ENCODE results near the gene SLCO1A2. TPM values are rescaled to one million over a fixed set of nuclear protein-coding genes. Genes with fewer than 3 reads are reported as not detected.

The SLCO1A2 gene
- total and polyA plus RNA-seq, 8 donors: 0.03 to 0.51 (median 0.24) TPM; not detected in 1

GRCh38 chr12:21223930-21224329, 110.8 kb downstream of the SLCO1A2 start:
- H3K9me3 ChIP-seq: no peaks in the 10 kb centered on the region
- no peak overlapping the region for H3K27ac ChIP-seq
- TF ChIP-seq CTCF (IDR thresholded peaks at IDR 0.05): no peak
- DNase-seq (no peak), ATAC-seq (no peak)
- no peaks in the 10 kb centered on the region for H3K27me3 ChIP-seq
- no peaks in the 10 kb centered on the region for H3K4me1 ChIP-seq
- no peak overlapping the region for H3K4me3 ChIP-seq
- no peaks in the 10 kb centered on the region for H3K36me3 ChIP-seq
- intact Hi-C loops (cut with DNase I): no loop called here

- no peak for DNase-seq
- TF ChIP-seq CTCF (IDR thresholded peaks at IDR 0.05): no peak
- intact Hi-C loops (cut with DNase I): no loop called here
Measured at GRCh38 chr12:21221778-21222177, 112.9 kb downstream of the SLCO1A2 start.

GRCh38 chr12:21221072-21221471, 113.6 kb downstream of the SLCO1A2 start:
- H3K36me3 ChIP-seq: no peaks in the 10 kb centered on the region
- H3K27me3 ChIP-seq: no peaks in the 10 kb centered on the region
- TF ChIP-seq CTCF (IDR thresholded peaks at IDR 0.05): no peak
- intact Hi-C loops (cut with DNase I): no loop called here
- ATAC-seq: no peak
- H3K27ac ChIP-seq: no peak overlapping the region
- no peaks in the 10 kb centered on the region for H3K4me1 ChIP-seq
- no peak for DNase-seq
- H3K4me3 ChIP-seq: no peak overlapping the region
- no peaks in the 10 kb centered on the region for H3K9me3 ChIP-seq

More at GRCh38 chr12:21221778-21222177, 112.9 kb downstream of the SLCO1A2 start:
- Histone ChIP-seq H3K36me3 (no peaks in the 10 kb centered on the region), H3K4me3 (no peak overlapping the region), H3K9me3 (no peaks in the 10 kb centered on the region), H3K27ac (no peak overlapping the region), H3K27me3 (no peaks in the 10 kb centered on the region), H3K4me1 (no peaks in the 10 kb centered on the region)
- no peak for ATAC-seq

GRCh38 chr12:21220266-21220665, 114.5 kb downstream of the SLCO1A2 start:
- intact Hi-C loops (cut with DNase I): no loop called here
- ATAC-seq: no peak
- no peaks in the 10 kb centered on the region for H3K36me3 ChIP-seq

GRCh38 chr12:21219206-21219605, 115.5 kb downstream of the SLCO1A2 start:
- DNase-seq (no peak), ATAC-seq (no peak)
- intact Hi-C loops (cut with DNase I): no loop called here
- no peak for TF ChIP-seq CTCF (IDR thresholded peaks at IDR 0.05)
- Histone ChIP-seq H3K27ac (no peak overlapping the region), H3K36me3 (no peaks in the 10 kb centered on the region), H3K9me3 (no peaks in the 10 kb centered on the region), H3K27me3 (no peaks in the 10 kb centered on the region), H3K4me1 (no peaks in the 10 kb centered on the region), H3K4me3 (no peak overlapping the region)

More at GRCh38 chr12:21220266-21220665, 114.5 kb downstream of the SLCO1A2 start:
- no peak overlapping the region for H3K4me3 ChIP-seq
- no peaks in the 10 kb centered on the region for H3K27me3 ChIP-seq
- H3K9me3 ChIP-seq: no peaks in the 10 kb centered on the region
- no peak for DNase-seq
- no peak overlapping the region for H3K27ac ChIP-seq
- no peaks in the 10 kb centered on the region for H3K4me1 ChIP-seq
- no peak for TF ChIP-seq CTCF (IDR thresholded peaks at IDR 0.05)

Other genes with a start within 250 kb of the SLCO1A2 start
- gene SLCO1B1, start 203.7 kb downstream of the SLCO1A2 start, total RNA-seq: not detected
- not detected for gene SLCO1B1, start 203.7 kb downstream of the SLCO1A2 start, polyA plus RNA-seq (ENCODE audit: insufficient read length in 6 of 6)
- gene IAPP, start 38.0 kb upstream of the SLCO1A2 start, total RNA-seq: not detected
- not detected for gene IAPP, start 38.0 kb upstream of the SLCO1A2 start, polyA plus RNA-seq (ENCODE audit: insufficient read length in 6 of 6)
- 10 to 100 TPM; 18.9 to 19.8 TPM for gene PYROXD1, start 102.7 kb upstream of the SLCO1A2 start, total RNA-seq
- gene PYROXD1, start 102.7 kb upstream of the SLCO1A2 start, polyA plus RNA-seq (ENCODE audit: insufficient read length in 6 of 6): 10 to 100 TPM; 16.9 to 22.2 (median 19.8) TPM
- 10 to 100 TPM; 34.4 to 42.1 TPM for gene RECQL, start 166.7 kb upstream of the SLCO1A2 start, total RNA-seq
- gene RECQL, start 166.7 kb upstream of the SLCO1A2 start, polyA plus RNA-seq (ENCODE audit: insufficient read length in 6 of 6): 10 to 100 TPM; 32.1 to 37.8 (median 35.0) TPM
- gene GOLT1B, start 166.9 kb upstream of the SLCO1A2 start, total RNA-seq: 10 to 100 TPM; 43.8 to 51.9 TPM
- gene GOLT1B, start 166.9 kb upstream of the SLCO1A2 start, polyA plus RNA-seq (ENCODE audit: insufficient read length in 6 of 6): 10 to 100 TPM; 33.9 to 41.7 (median 39.5) TPM
- under 1 TPM; 0.44 to 0.79 TPM for gene SPX, start 191.4 kb upstream of the SLCO1A2 start, total RNA-seq
- gene SPX, start 191.4 kb upstream of the SLCO1A2 start, polyA plus RNA-seq (ENCODE audit: insufficient read length in 6 of 6): 10 to 100 TPM in 4 of 6 donors, 1 to 10 TPM in 2; 8.1 to 13.5 (median 11.0) TPM